PC-3 (cell line): ENCODE data around the gene NOSIP.

Experiments
- CTCF ChIP-seq: fragments of 300-600 bp; sonication (generic); conservative IDR thresholded peaks from 2 replicates; pipeline ENCODE4 v1.5.1; 2017; ENCODE audit warnings: antibody characterized with exemption, low read depth, mild to moderate bottlenecking, low read length
- EZH2phosphoT487 ChIP-seq: fragments of 300-600 bp; sonication (generic); IDR thresholded peaks from 2 replicates; pipeline ENCODE4 v1.6.1; 2018; ENCODE audit warnings: mild to moderate bottlenecking, antibody characterized with exemption, low read length, borderline replicate concordance

GRCh38 chr19:49590971-49591730 lies 10.8 kb upstream of the NOSIP start, which contains the start of gene PRR12:
- TF ChIP-seq CTCF (no peak), EZH2phosphoT487 (no peak)
